HepG2 (cell line): ENCODE data around the gene NPB. TPM values are rescaled to one million over a fixed set of nuclear protein-coding genes. Genes with fewer than 3 reads are reported as not detected.

Experiments
- ARNTL ChIP-seq: sonication (generic); formaldehyde crosslinking; IDR thresholded peaks from 2 replicates; pipeline ENCODE4 v1.4.0; 2020; ENCODE audit warnings: mild to moderate bottlenecking, missing genetic modification reagents
- ATM ChIP-seq: fragments of 450-650 bp; IDR thresholded peaks from 2 replicates; pipeline ENCODE4 v1.7.1; 2017; ENCODE audit warnings: mild to moderate bottlenecking, borderline replicate concordance
- CCAR2 ChIP-seq: fragments of 200-400 bp; formaldehyde crosslinking; optimal IDR thresholded peaks from 2 replicates; pipeline ENCODE3; 2018; ENCODE audit warnings: low read depth, mild to moderate bottlenecking, low read length, moderate library complexity
- HMG20B ChIP-seq: conservative IDR thresholded peaks from 2 replicates; pipeline ENCODE4 v1.6.1; 2016; ENCODE audit warnings: missing genetic modification reagents, missing compliant biosample characterization
- HMGXB3 ChIP-seq: sonication (generic); formaldehyde crosslinking; IDR thresholded peaks from 2 replicates; pipeline ENCODE4 v1.4.0; 2020; ENCODE audit warnings: missing genetic modification reagents, borderline replicate concordance
- JDP2 ChIP-seq: sonication (generic); formaldehyde crosslinking; IDR thresholded peaks from 2 replicates; pipeline ENCODE4 v1.8.1; 2022; ENCODE audit warnings: missing genetic modification reagents, borderline replicate concordance
- KLF11 ChIP-seq: IDR thresholded peaks from 2 replicates; pipeline ENCODE4 v1.6.1; 2016; ENCODE audit warnings: missing compliant biosample characterization
- NPAS2 ChIP-seq: sonication (generic); formaldehyde crosslinking; IDR thresholded peaks from 2 replicates; pipeline ENCODE4 v1.8.0; 2022; ENCODE audit warnings: mild to moderate bottlenecking, missing genetic modification reagents, borderline replicate concordance
- PPARG ChIP-seq: conservative IDR thresholded peaks from 2 replicates; pipeline ENCODE4 v1.6.1; 2016; ENCODE audit warnings: missing biosample characterization, missing genetic modification reagents
- RELA ChIP-seq: sonication (generic); formaldehyde crosslinking; IDR thresholded peaks from 2 replicates; pipeline ENCODE4 v1.4.0; 2020; ENCODE audit warnings: missing genetic modification reagents
- ZNF207 ChIP-seq: fragments of 450-650 bp; IDR thresholded peaks from 2 replicates; pipeline ENCODE4 v1.6.1; 2016; ENCODE audit warnings: antibody characterized with exemption, borderline replicate concordance
- ZNF468 ChIP-seq: sonication (generic); formaldehyde crosslinking; IDR thresholded peaks from 2 replicates; pipeline ENCODE4 v1.8.0; 2022; ENCODE audit warnings: mild to moderate bottlenecking, moderate library complexity, missing genetic modification reagents
- ZNF512B ChIP-seq: sonication (generic); formaldehyde crosslinking; IDR thresholded peaks from 2 replicates; pipeline ENCODE4 v1.5.1; 2020; ENCODE audit warnings: missing genetic modification reagents, mild to moderate bottlenecking, borderline replicate concordance
- ZNF605 ChIP-seq: sonication (generic); formaldehyde crosslinking; IDR thresholded peaks from 2 replicates; pipeline ENCODE4 v1.8.0; 2022; ENCODE audit warnings: mild to moderate bottlenecking, missing genetic modification reagents
- ZNF691 ChIP-seq: sonication (generic); formaldehyde crosslinking; IDR thresholded peaks from 2 replicates; pipeline ENCODE4 v1.4.0; 2020; ENCODE audit warnings: missing genetic modification reagents, low read depth, mild to moderate bottlenecking, borderline replicate concordance
- ZNF773 ChIP-seq: sonication (generic); formaldehyde crosslinking; IDR thresholded peaks from 2 replicates; pipeline ENCODE4 v1.4.0; 2020; ENCODE audit warnings: missing genetic modification reagents, borderline replicate concordance
- polyA plus RNA-seq, 8 experiments: library from polyadenylated mRNA; depleted of rRNA in 3 of 8; stranded (reverse) in 7 of 8; unstranded in 1 of 8; fragments of >200 nt; fragmentation: Illumina TruSeq in 4 of 8; extraction: Trizol in 4 of 8; gene quantifications; 2 replicates each; pipeline versions ENCODE4 v1.2.1 to v1.2.3, GENCODE V29; 2011 to 2016; ENCODE audit warnings: low read depth in 4 of 8, missing spikeins in 1 of 8, mixed read lengths in 1 of 8; ENCODE audit not compliant: insufficient read depth in 1 of 8
- total RNA-seq, 5 experiments: library from RNA; depleted of rRNA; stranded (reverse); fragments of >200 nt; fragmentation: Illumina TruSeq; extraction: Trizol; gene quantifications; 2 replicates each; pipeline ENCODE4 v1.2.3, GENCODE V29; 2016; ENCODE audit warnings: low read depth in 1 of 5
- TF ChIP-seq, protein P1 (sequence below): sonication (generic); formaldehyde crosslinking; IDR thresholded peaks from 2 replicates; pipeline ENCODE4 v1.9.0; 2021; ENCODE audit warnings: missing genetic modification reagents, borderline replicate concordance
- TF ChIP-seq, protein P2 (sequence below): IDR thresholded peaks from 2 replicates; pipeline ENCODE4 v1.6.1; 2016; ENCODE audit warnings: low read depth, borderline replicate concordance

Gene NPB
- total and polyA plus RNA-seq, 2 of the 13 experiments (the other 11 are each of a cell fraction or from before 2014, with no cell fraction given) = 0.11 to 0.93 TPM

- TF ChIP-seq HMGXB3 = 0 out of 2 replicates have a peak, but pooled peaks have one; percentile 2
- TF ChIP-seq ATM = no peak
- TF ChIP-seq, protein P1, sequence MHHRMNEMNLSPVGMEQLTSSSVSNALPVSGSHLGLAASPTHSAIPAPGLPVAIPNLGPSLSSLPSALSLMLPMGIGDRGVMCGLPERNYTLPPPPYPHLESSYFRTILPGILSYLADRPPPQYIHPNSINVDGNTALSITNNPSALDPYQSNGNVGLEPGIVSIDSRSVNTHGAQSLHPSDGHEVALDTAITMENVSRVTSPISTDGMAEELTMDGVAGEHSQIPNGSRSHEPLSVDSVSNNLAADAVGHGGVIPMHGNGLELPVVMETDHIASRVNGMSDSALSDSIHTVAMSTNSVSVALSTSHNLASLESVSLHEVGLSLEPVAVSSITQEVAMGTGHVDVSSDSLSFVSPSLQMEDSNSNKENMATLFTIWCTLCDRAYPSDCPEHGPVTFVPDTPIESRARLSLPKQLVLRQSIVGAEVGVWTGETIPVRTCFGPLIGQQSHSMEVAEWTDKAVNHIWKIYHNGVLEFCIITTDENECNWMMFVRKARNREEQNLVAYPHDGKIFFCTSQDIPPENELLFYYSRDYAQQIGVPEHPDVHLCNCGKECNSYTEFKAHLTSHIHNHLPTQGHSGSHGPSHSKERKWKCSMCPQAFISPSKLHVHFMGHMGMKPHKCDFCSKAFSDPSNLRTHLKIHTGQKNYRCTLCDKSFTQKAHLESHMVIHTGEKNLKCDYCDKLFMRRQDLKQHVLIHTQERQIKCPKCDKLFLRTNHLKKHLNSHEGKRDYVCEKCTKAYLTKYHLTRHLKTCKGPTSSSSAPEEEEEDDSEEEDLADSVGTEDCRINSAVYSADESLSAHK (CRISPR knock-in tag) = no peak
- TF ChIP-seq CCAR2 = no peak
- no peak for TF ChIP-seq ZNF207
- TF ChIP-seq RELA (CRISPR knock-in tag) = no peak
- TF ChIP-seq KLF11 (CRISPR knock-in tag) = no peak
- TF ChIP-seq ZNF773 (CRISPR knock-in tag) = no peak
- no peak for TF ChIP-seq ZNF691 (CRISPR knock-in tag)
- peak; percentile 39; the same call in 1 of the 2 replicates for TF ChIP-seq ZNF605
- TF ChIP-seq ARNTL (CRISPR knock-in tag) = no peak; the same call in 1 of the 2 replicates
- TF ChIP-seq, protein P2, sequence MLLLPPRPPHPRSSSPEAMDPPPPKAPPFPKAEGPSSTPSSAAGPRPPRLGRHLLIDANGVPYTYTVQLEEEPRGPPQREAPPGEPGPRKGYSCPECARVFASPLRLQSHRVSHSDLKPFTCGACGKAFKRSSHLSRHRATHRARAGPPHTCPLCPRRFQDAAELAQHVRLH (CRISPR knock-in tag) = no peak
- no peak for TF ChIP-seq ZNF468 (CRISPR knock-in tag)
- no peak for TF ChIP-seq ZNF512B (CRISPR knock-in tag)
- TF ChIP-seq JDP2 (CRISPR knock-in tag) = no peak
- TF ChIP-seq PPARG (CRISPR knock-in tag) = peak; percentile 54; the same call in 1 of the 2 replicates
- no peak for TF ChIP-seq HMG20B (CRISPR knock-in tag)
- TF ChIP-seq NPAS2 = no peak
Measured at GRCh38 chr17:81863123-81863675, 38.8 kb upstream of the NPB start (continued).
